Measurements from ENCODE around the gene CSMD2.

Gene CSMD2

GRCh38 chr1:33622757-33623156, 542.3 kb downstream of the CSMD2 start:
- DNase-seq: no peak

- DNase-seq: no peak
These were observed 546.4 kb downstream of the CSMD2 start for GRCh38 chr1:33618636-33619035.

GRCh38 chr1:33617451-33617850, 547.6 kb downstream of the CSMD2 start:
- DNase-seq: no peak

- DNase-seq: no peak
These were observed 548.2 kb downstream of the CSMD2 start for GRCh38 chr1:33616780-33617179.

GRCh38 chr1:33615546-33615945, 549.5 kb downstream of the CSMD2 start:
- DNase-seq: no peak

GRCh38 chr1:33610864-33611455, 554.1 kb downstream of the CSMD2 start:
- DNase-seq: no peak

GRCh38 chr1:33610391-33610790, 554.6 kb downstream of the CSMD2 start:
- no peak for DNase-seq

GRCh38 chr1:33609739-33610138, 555.3 kb downstream of the CSMD2 start:
- no peak for DNase-seq

- no peak for DNase-seq
These were observed 556.1 kb downstream of the CSMD2 start for GRCh38 chr1:33608825-33609400.

GRCh38 chr1:33607444-33608005, 557.5 kb downstream of the CSMD2 start:
- DNase-seq: no peak

GRCh38 chr1:33606272-33606671, 558.8 kb downstream of the CSMD2 start:
- no peak for DNase-seq

- no peak for DNase-seq
These were observed 562.8 kb downstream of the CSMD2 start for GRCh38 chr1:33602271-33602670.

GRCh38 chr1:33601751-33602150, 563.3 kb downstream of the CSMD2 start:
- DNase-seq: no peak

GRCh38 chr1:33599516-33600115, 565.4 kb downstream of the CSMD2 start:
- DNase-seq: no peak

- DNase-seq: no peak
These were observed 576.3 kb downstream of the CSMD2 start for GRCh38 chr1:33588726-33589125.

- DNase-seq: no peak
These were observed 578.2 kb downstream of the CSMD2 start for GRCh38 chr1:33586795-33587194.

GRCh38 chr1:33586106-33586505, 578.9 kb downstream of the CSMD2 start:
- DNase-seq: no peak

GRCh38 chr1:33583567-33583966, 581.5 kb downstream of the CSMD2 start:
- DNase-seq: no peak

GRCh38 chr1:33578557-33579448, 586.2 kb downstream of the CSMD2 start:
- DNase-seq: no peak

- DNase-seq: no peak
These were observed 587.4 kb downstream of the CSMD2 start for GRCh38 chr1:33577663-33578062.

- DNase-seq: no peak
These were observed 588.0 kb downstream of the CSMD2 start for GRCh38 chr1:33576821-33577599.

GRCh38 chr1:33575324-33575879, 589.6 kb downstream of the CSMD2 start:
- DNase-seq: no peak

All from RPMI8226 (cell line).